CD14-positive monocyte (primary cell): Measurements from ENCODE around the gene DNAH9. TPM values are rescaled to one million over a fixed set of nuclear protein-coding genes. Genes with fewer than 3 reads are reported as not detected.

ENCODE experiments used
- DNase-seq, 3 donors: peaks; one replicate each; pipeline ENCODE4 v3.0.0-alpha.2; 2011 to 2022
- H2AFZ ChIP-seq: 2 replicates; pipeline ENCODE4 v1.6.0; 2012; ENCODE audit warnings: mild to moderate bottlenecking, low read depth, low read length, inconsistent platforms; ENCODE audit not compliant: insufficient read depth, poor library complexity, severe bottlenecking
- H3K27ac ChIP-seq, 2 donors: 1 replicate in 1 of 2; 2 replicates in 1 of 2; pipeline ENCODE4 v1.5.1; 2012 to 2013; ENCODE audit warnings: low read length in 2 of 2, control low read depth in 1 of 2, inconsistent platforms in 1 of 2, low read depth in 1 of 2, mild to moderate bottlenecking in 1 of 2
- H3K27me3 ChIP-seq, 2 donors: one replicate each; pipeline versions ENCODE4 v1.6.0 to v1.6.1; 2011 to 2013; ENCODE audit warnings: low read length in 2 of 2; ENCODE audit not compliant: control insufficient read depth in 2 of 2, insufficient read depth in 2 of 2
- H3K36me3 ChIP-seq, 2 donors: replicated peaks in 1 of 2; 1 replicate in 1 of 2; 2 replicates in 1 of 2; pipeline versions ENCODE4 v1.5.1 to v1.6.1; 2012 to 2013; ENCODE audit warnings: low read length in 2 of 2, control low read depth in 1 of 2, inconsistent platforms in 1 of 2, mild to moderate bottlenecking in 1 of 2; ENCODE audit not compliant: insufficient read depth in 2 of 2, control insufficient read depth in 1 of 2
- H3K4me1 ChIP-seq, 2 donors: 1 replicate in 1 of 2; 2 replicates in 1 of 2; pipeline versions ENCODE4 v1.5.1 to v1.6.1; 2012 to 2013; ENCODE audit warnings: low read length in 2 of 2, control low read depth in 1 of 2, inconsistent platforms in 1 of 2, mild to moderate bottlenecking in 1 of 2, moderate library complexity in 1 of 2; ENCODE audit not compliant: insufficient read depth in 2 of 2, control insufficient read depth in 1 of 2
- H3K4me2 ChIP-seq: replicated peaks from 2 replicates; pipeline ENCODE3; 2012; ENCODE audit warnings: low read length, moderate library complexity, mild to moderate bottlenecking; ENCODE audit not compliant: poor library complexity, severe bottlenecking; ENCODE audit errors: extremely low read depth
- H3K4me3 ChIP-seq, 3 experiments: fragments of 200-600 bp in 1 of 3; sonication (generic) in 1 of 3; replicated peaks in 1 of 3; 1 replicate in 2 of 3; 2 replicates in 1 of 3; pipeline ENCODE4 v1.5.1; 2011 to 2013; ENCODE audit warnings: low read length in 3 of 3, mild to moderate bottlenecking in 3 of 3, control low read depth in 2 of 3, low read depth in 2 of 3, inconsistent platforms in 1 of 3, moderate library complexity in 1 of 3
- H3K79me2 ChIP-seq: 2 replicates; pipeline ENCODE4 v1.6.0; 2012; ENCODE audit warnings: mild to moderate bottlenecking, control low read depth, inconsistent platforms, low read length, moderate library complexity; ENCODE audit not compliant: insufficient read depth
- H3K9ac ChIP-seq: 2 replicates; pipeline ENCODE4 v1.6.0; 2017; ENCODE audit warnings: low read length, mild to moderate bottlenecking; ENCODE audit not compliant: insufficient read depth, poor library complexity, severe bottlenecking
- H3K9me3 ChIP-seq, 2 donors: replicated peaks in 1 of 2; 1 replicate in 1 of 2; 2 replicates in 1 of 2; pipeline versions ENCODE4 v1.5.1 to v1.6.1; 2012 to 2013; ENCODE audit warnings: low read length in 2 of 2, control low read depth in 1 of 2; ENCODE audit not compliant: control insufficient read depth in 1 of 2, insufficient read depth in 1 of 2
- H4K20me1 ChIP-seq: 2 replicates; pipeline ENCODE4 v1.6.0; 2012; ENCODE audit warnings: mild to moderate bottlenecking, low read length, control low read depth, moderate library complexity; ENCODE audit not compliant: insufficient read depth
- H3K27ac Mint-ChIP-seq, 7 donors: one replicate each; pipeline ENCODE4 v1.8.0; 2020; ENCODE audit warnings: mild to moderate bottlenecking in 7 of 7, mixed read lengths in 7 of 7, moderate library complexity in 6 of 7, inconsistent platforms in 2 of 7
- H3K27me3 Mint-ChIP-seq, 3 donors: one replicate each; pipeline ENCODE4 v1.8.0; 2021 to 2022; ENCODE audit warnings: low read depth in 3 of 3, mild to moderate bottlenecking in 3 of 3, mixed read lengths in 3 of 3, moderate library complexity in 3 of 3, inconsistent platforms in 1 of 3
- H3K36me3 Mint-ChIP-seq, 2 donors: one replicate each; pipeline ENCODE4 v1.8.0; 2020; ENCODE audit warnings: mixed read lengths in 2 of 2, inconsistent platforms in 1 of 2, mild to moderate bottlenecking in 1 of 2
- H3K4me1 Mint-ChIP-seq: one replicate; pipeline ENCODE4 v1.8.0; 2020; ENCODE audit warnings: mild to moderate bottlenecking, mixed read lengths
- H3K4me3 Mint-ChIP-seq, 2 donors: one replicate each; pipeline ENCODE4 v1.8.0; 2020; ENCODE audit warnings: mild to moderate bottlenecking in 2 of 2, mixed read lengths in 2 of 2, moderate library complexity in 1 of 2
- H3K9me3 Mint-ChIP-seq, 7 donors: one replicate each; pipeline ENCODE4 v1.8.0; 2020 to 2022; ENCODE audit warnings: mixed read lengths in 7 of 7, mild to moderate bottlenecking in 6 of 7, moderate library complexity in 6 of 7, inconsistent platforms in 2 of 7
- CTCF ChIP-seq: fragments of 200-600 bp; IDR thresholded peaks from one replicate; pipeline ENCODE4 v1.8.0; 2022; ENCODE audit warnings: antibody characterized with exemption, mild to moderate bottlenecking
- WGBS: methylation state at CpG from one replicate; pipeline ENCODE4 v1.1.5; 2013; ENCODE audit warnings: missing lambda C conversion rate; ENCODE audit not compliant: insufficient coverage; 5-methylcytosine and 5-hydroxymethylcytosine counted together
- intact Hi-C, 2 donors: fragments of 100-400 bp; cut with micrococcal nuclease; formaldehyde crosslinking; loops; one replicate each; pipeline versions ENCODE4 v1.15.0 to v1.15.1; 2023
- polyA plus RNA-seq, 3 donors: library from polyadenylated mRNA; depleted of rRNA in 1 of 3; unstranded in 2 of 3; stranded (reverse) in 1 of 3; fragments of 300-500 nt in 2 of 3; fragments of >200 nt in 1 of 3; fragmentation: Illumina TruSeq in 2 of 3; gene quantifications; 1 replicate in 2 of 3; 2 replicates in 1 of 3; pipeline ENCODE4 v1.2.3, GENCODE V29; 2012 to 2021

Gene DNAH9
- polyA plus RNA-seq, 3 donors, result not detected

GRCh38 chr17:11943759-11944347 lies 345.6 kb downstream of the DNAH9 start:
- H4K20me1 ChIP-seq, result no peaks in the 10 kb centered on the region
- H3K4me2 ChIP-seq, result no peak overlapping the region
- no peak for DNase-seq
- no peak overlapping the region for H3K9ac ChIP-seq
- intact Hi-C loops, result no loop called here
- TF ChIP-seq CTCF, result no peak
- H3K27ac ChIP-seq, result no peak overlapping the region
- H3K27ac Mint-ChIP-seq, result peak overlapping the region in 1 of 7 donors; percentile 14
- no peak overlapping the region for H3K4me3 Mint-ChIP-seq
- H3K4me1 ChIP-seq, result no peaks in the 10 kb centered on the region
- no peaks in the 10 kb centered on the region for H3K4me1 Mint-ChIP-seq
- no peak overlapping the region for H2AFZ ChIP-seq
- WGBS, result 80% methylated on average over 1 of the region's 7 CpGs
- no peaks in the 10 kb centered on the region for H3K79me2 ChIP-seq
- no peaks in the 10 kb centered on the region for H3K36me3 Mint-ChIP-seq
- no peak overlapping the region for H3K4me3 ChIP-seq
- H3K27me3 Mint-ChIP-seq, result peaks cover 1 to 3% (median 1%) of the 10 kb centered on the region in 3 donors
- no peaks in the 10 kb centered on the region for H3K9me3 ChIP-seq
- no peaks in the 10 kb centered on the region for H3K36me3 ChIP-seq
- H3K27me3 ChIP-seq, result no peaks in the 10 kb centered on the region
- H3K9me3 Mint-ChIP-seq, result peaks cover 0 to 3% (median 0%) of the 10 kb centered on the region in 7 donors

GRCh38 chr17:11944587-11944986 lies 346.3 kb downstream of the DNAH9 start:
- Histone ChIP-seq H3K4me2 (no peak overlapping the region), H3K27me3 (no peaks in the 10 kb centered on the region), H3K79me2 (no peaks in the 10 kb centered on the region), H2AFZ (no peak overlapping the region), H3K27ac (no peak overlapping the region), H3K36me3 (no peaks in the 10 kb centered on the region), H3K9ac (no peak overlapping the region), H3K9me3 (no peaks in the 10 kb centered on the region), H4K20me1 (no peaks in the 10 kb centered on the region), H3K4me3 (no peak overlapping the region), H3K4me1 (no peaks in the 10 kb centered on the region)
- H3K4me3 Mint-ChIP-seq, result no peak overlapping the region
- no peaks in the 10 kb centered on the region for H3K36me3 Mint-ChIP-seq
- no peak overlapping the region for H3K27ac Mint-ChIP-seq
- WGBS, result 83% methylated on average over 1 of the region's 3 CpGs
- H3K27me3 Mint-ChIP-seq, result peaks cover under 1 to 2% (median 1%) of the 10 kb centered on the region in 3 donors
- H3K4me1 Mint-ChIP-seq, result no peaks in the 10 kb centered on the region
- no peak for TF ChIP-seq CTCF
- intact Hi-C loops, result no loop called here
- DNase-seq, result no peak
- peaks cover 0 to 3% (median 0%) of the 10 kb centered on the region in 7 donors for H3K9me3 Mint-ChIP-seq
